ENCODE data around the gene MLLT1.

The MLLT1 gene

DNA sequence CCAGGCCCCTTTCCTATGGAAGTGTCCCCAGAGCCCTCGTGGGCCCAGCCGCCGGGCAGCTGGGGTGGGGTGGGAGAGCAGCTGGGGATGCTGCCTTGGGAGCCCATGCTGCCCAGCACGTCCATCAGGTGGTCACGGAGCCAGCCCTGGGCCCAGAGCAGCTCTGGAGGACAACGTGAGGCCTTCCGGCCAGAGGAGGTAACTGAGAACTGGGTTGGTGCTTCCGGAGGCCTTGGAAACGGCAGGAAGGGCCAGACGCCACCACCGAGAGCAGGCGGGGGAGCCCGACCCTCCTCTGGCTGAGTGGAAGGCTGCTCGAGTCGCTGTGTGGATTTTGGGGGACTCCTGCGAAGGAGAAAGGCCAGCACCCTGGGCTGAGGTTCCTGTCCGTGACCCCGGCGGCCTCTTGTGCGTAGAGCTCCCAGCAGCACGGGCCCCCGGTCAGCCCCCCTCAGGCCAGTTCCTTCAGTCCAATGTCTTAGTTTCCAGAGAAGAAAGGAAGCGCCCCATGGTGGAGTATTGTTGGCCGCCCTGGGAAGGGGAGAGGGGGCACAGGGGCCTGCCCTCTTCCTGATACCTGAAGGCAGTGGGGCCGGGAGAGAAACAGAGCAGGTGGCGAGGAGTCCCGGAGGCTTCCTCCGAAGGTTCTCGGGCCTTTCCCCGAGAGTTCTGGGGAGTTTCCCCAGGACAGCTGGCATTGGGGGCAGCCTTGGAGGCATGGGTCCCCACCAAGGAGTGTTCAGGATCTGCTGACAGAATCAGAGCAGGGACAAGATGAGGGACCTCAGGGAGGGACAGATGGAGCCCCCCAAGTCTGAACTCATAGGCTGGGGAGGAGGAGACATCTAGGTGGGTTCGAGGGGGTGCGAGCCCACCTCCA, 68.8 kb downstream of the MLLT1 start:
- DNase-seq (ENCODE audit: low read depth): no peak
- H3K4me3 ChIP-seq (ENCODE audit: low read depth, low read length): no peak overlapping the region
- TF ChIP-seq, protein P1, sequence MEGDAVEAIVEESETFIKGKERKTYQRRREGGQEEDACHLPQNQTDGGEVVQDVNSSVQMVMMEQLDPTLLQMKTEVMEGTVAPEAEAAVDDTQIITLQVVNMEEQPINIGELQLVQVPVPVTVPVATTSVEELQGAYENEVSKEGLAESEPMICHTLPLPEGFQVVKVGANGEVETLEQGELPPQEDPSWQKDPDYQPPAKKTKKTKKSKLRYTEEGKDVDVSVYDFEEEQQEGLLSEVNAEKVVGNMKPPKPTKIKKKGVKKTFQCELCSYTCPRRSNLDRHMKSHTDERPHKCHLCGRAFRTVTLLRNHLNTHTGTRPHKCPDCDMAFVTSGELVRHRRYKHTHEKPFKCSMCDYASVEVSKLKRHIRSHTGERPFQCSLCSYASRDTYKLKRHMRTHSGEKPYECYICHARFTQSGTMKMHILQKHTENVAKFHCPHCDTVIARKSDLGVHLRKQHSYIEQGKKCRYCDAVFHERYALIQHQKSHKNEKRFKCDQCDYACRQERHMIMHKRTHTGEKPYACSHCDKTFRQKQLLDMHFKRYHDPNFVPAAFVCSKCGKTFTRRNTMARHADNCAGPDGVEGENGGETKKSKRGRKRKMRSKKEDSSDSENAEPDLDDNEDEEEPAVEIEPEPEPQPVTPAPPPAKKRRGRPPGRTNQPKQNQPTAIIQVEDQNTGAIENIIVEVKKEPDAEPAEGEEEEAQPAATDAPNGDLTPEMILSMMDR (IDR thresholded peaks at IDR 0.05; ENCODE audit: insufficient read depth, low read depth, low read length, missing control alignments): no peak

DNA sequence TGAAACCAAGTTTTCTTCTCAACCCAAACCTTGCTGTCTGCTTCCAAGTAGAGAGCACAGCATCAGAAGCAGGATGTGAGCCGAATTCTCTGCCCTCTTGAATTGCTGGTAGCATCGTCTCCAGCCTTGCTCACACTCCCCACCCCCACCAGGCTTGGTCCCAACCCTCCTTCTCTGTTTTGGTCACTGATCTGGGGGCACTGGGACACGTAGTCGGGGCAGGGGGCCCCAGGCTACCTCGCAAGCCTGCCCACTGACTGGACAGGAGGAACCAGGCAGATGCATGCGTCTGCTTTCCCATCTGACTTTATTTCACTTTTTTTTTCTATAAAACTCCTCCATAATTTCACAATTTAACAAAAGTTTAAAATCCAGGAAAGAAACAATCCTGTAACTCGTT, 69.7 kb downstream of the MLLT1 start:
- TF ChIP-seq, protein P1 (IDR thresholded peaks at IDR 0.05; ENCODE audit: insufficient read depth, low read depth, low read length, missing control alignments): no peak
- no peak overlapping the region for H3K4me3 ChIP-seq (ENCODE audit: low read depth, low read length)
- DNase-seq (ENCODE audit: low read depth): no peak

DNA sequence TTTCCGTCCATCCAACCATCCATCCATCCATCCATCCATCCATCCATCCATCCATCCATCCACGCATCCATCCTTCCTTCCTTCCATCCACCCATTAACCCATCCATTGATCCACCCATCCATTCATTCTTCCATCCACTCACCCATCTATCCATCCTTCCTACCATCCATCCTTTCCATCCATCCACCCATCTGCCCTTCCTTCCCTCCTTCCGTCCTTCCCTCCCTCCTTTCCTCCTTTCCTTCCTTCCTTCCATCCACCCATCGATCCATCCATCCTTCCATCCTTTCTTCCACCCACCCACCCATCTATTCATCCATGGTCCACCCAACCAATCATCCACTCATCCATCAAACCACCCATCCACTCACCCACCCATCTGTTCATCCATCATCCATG, 70.1 kb downstream of the MLLT1 start:
- no peak overlapping the region for H3K4me3 ChIP-seq (ENCODE audit: low read depth, low read length)
- TF ChIP-seq, protein P1 (IDR thresholded peaks at IDR 0.05; ENCODE audit: insufficient read depth, low read depth, low read length, missing control alignments): no peak
- no peak for DNase-seq (ENCODE audit: low read depth)

DNA sequence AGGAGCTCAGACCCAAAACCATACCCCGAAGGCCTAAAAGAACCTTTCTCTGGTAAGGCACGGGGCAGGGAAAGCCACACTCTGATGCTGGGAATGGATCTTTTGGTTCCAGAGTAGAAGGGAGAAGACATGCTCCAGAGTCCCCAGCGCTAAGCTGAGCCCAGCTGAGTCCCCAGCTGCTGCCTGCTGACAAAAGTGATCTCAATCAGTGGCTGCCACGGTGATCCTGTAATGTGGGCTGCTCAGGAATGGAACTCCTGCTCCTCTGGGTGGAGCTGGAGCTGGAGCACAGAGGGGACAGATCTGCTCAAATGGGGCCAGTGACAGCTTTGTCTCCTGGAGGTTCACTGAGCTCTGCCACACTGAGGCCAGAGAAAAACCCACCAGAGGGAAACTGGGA, 70.5 kb downstream of the MLLT1 start:
- DNase-seq (ENCODE audit: low read depth): no peak
- no peak overlapping the region for H3K4me3 ChIP-seq (ENCODE audit: low read depth, low read length)
- TF ChIP-seq, protein P1 (IDR thresholded peaks at IDR 0.05; ENCODE audit: insufficient read depth, low read depth, low read length, missing control alignments): no peak

DNA sequence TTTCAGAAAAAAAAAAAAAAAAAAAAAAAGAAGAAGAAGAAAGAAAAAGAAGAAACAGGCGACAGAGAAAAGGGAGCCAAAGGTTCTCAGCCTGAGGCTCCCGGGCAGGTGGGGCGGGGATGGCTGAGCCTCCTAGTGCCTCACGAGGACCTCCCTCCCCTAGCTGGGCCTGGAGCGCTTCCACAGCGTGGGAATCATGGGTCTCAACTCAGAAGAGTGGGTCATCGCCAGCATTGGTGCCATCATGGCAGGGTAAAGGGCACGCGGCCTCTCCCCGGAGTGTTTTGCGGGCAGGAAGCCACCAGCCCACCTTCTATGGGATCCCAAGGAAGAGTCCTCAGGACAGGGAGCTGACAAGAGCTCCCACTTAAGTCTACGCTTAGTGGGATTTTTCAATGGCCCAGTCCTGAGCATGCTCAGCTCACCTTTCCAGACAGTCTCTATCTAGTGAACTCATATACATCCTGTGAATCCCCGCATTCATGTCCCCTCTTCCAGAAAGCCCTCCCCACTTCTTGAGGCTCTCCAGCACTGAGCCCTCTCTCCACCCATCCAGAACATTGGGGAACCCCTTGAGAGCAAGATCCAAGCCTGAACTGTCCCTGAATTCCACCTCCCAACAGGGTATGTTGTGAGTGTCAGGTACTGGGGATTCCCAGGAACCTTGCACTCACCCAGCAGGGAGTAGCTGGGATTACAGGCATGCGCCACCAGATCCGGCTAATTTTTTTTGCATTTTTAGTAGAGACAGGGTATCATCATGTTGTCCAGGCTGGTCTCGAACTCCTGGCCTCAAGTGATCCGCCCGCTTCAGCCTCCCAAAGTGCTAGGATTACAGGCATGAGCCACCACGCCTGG, 74.7 kb downstream of the MLLT1 start:
- DNase-seq (ENCODE audit: low read depth): no peak
- H3K4me3 ChIP-seq (ENCODE audit: low read depth, low read length): no peak overlapping the region
- TF ChIP-seq, protein P1 (IDR thresholded peaks at IDR 0.05; ENCODE audit: insufficient read depth, low read depth, low read length, missing control alignments): no peak

DNA sequence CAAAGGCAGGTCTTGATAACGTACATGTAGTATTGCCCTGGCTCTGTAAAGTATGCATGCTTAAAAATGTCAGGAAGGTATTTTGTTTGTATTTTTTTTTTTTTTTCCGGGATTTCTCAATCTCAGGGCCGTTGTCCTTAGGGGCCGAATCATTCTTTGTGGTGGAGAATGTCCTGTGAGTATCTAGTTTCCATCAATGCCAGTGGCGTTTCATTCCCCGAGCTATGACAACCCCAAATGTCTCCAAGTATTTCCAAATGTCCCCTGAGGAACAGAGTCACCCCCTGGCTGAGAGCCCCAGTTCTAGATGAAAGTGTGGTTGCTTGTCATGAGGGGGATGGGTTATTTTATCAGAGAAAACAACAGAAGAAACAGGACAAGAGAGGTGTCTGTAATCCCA, 75.6 kb downstream of the MLLT1 start:
- TF ChIP-seq, protein P1 (IDR thresholded peaks at IDR 0.05; ENCODE audit: insufficient read depth, low read depth, low read length, missing control alignments): no peak
- no peak overlapping the region for H3K4me3 ChIP-seq (ENCODE audit: low read depth, low read length)
- DNase-seq (ENCODE audit: low read depth): no peak

Measured in GM12865 (cell line).